HepG2 (cell line): Measurements from ENCODE around the gene TRMU. TPM values are rescaled to one million over a fixed set of nuclear protein-coding genes. Genes with fewer than 3 reads are reported as not detected.

Experiments used
- CENPBD1 ChIP-seq: sonication (generic); formaldehyde crosslinking; IDR thresholded peaks from 2 replicates; pipeline ENCODE4 v1.8.0; 2022; ENCODE audit warnings: missing genetic modification reagents, low read depth, mild to moderate bottlenecking, borderline replicate concordance
- DBP ChIP-seq: sonication (generic); formaldehyde crosslinking; IDR thresholded peaks from 2 replicates; pipeline ENCODE4 v1.4.0; 2020; ENCODE audit warnings: missing genetic modification reagents; ENCODE audit errors: not compliant biosample characterization
- FOSL1 ChIP-seq: sonication (generic); formaldehyde crosslinking; IDR thresholded peaks from 2 replicates; pipeline ENCODE4 v1.9.0; 2021; ENCODE audit warnings: missing genetic modification reagents, borderline replicate concordance
- FOXC1 ChIP-seq: sonication (generic); formaldehyde crosslinking; IDR thresholded peaks from 2 replicates; pipeline ENCODE4 v1.8.0; 2022; ENCODE audit warnings: mild to moderate bottlenecking, missing genetic modification reagents, borderline replicate concordance
- IKZF1 ChIP-seq: fragments of 450-650 bp; IDR thresholded peaks from 2 replicates; pipeline ENCODE4 v1.7.1; 2016
- IRX3 ChIP-seq: sonication (generic); formaldehyde crosslinking; IDR thresholded peaks from 2 replicates; pipeline ENCODE4 v1.8.1; 2023; ENCODE audit warnings: mild to moderate bottlenecking, low read depth, missing genetic modification reagents, borderline replicate concordance
- KAT8 ChIP-seq: IDR thresholded peaks from 2 replicates; pipeline ENCODE4 v1.6.1; 2016; ENCODE audit warnings: missing genetic modification reagents, missing compliant biosample characterization
- KLF12 ChIP-seq: sonication (generic); formaldehyde crosslinking; IDR thresholded peaks from 2 replicates; pipeline ENCODE4 v1.4.0; 2020; ENCODE audit warnings: missing genetic modification reagents, borderline replicate concordance
- NFIC ChIP-seq: IDR thresholded peaks from 2 replicates; pipeline ENCODE4 v1.6.1; 2012; ENCODE audit warnings: mild to moderate bottlenecking, low read length, inconsistent platforms
- RORA ChIP-seq: sonication (generic); formaldehyde crosslinking; IDR thresholded peaks from 2 replicates; pipeline ENCODE4 v1.5.0; 2020; ENCODE audit warnings: mild to moderate bottlenecking, missing genetic modification reagents, moderate library complexity
- SUZ12 ChIP-seq: fragments of 150-350 bp; IDR thresholded peaks from 2 replicates; pipeline ENCODE4 v1.6.1; 2014; ENCODE audit warnings: low read depth, low read length
- TIGD3 ChIP-seq: sonication (generic); formaldehyde crosslinking; IDR thresholded peaks from 2 replicates; pipeline ENCODE4 v1.5.1; 2020; ENCODE audit warnings: mild to moderate bottlenecking, missing genetic modification reagents, borderline replicate concordance
- TP53 ChIP-seq: sonication (generic); formaldehyde crosslinking; conservative IDR thresholded peaks from 2 replicates; pipeline ENCODE4 v1.4.0; 2020; ENCODE audit warnings: missing genetic modification reagents
- WIZ ChIP-seq: sonication (generic); formaldehyde crosslinking; IDR thresholded peaks from 2 replicates; pipeline ENCODE4 v1.5.1; 2020; ENCODE audit warnings: mild to moderate bottlenecking, missing genetic modification reagents
- ZBTB14 ChIP-seq: sonication (generic); formaldehyde crosslinking; IDR thresholded peaks from 2 replicates; pipeline ENCODE4 v1.4.0; 2020; ENCODE audit warnings: missing genetic modification reagents
- ZBTB39 ChIP-seq: sonication (generic); formaldehyde crosslinking; IDR thresholded peaks from 2 replicates; pipeline ENCODE4 v1.5.0; 2020; ENCODE audit warnings: missing genetic modification reagents
- ZBTB46 ChIP-seq: sonication (generic); formaldehyde crosslinking; IDR thresholded peaks from 2 replicates; pipeline ENCODE4 v1.4.0; 2020; ENCODE audit warnings: mild to moderate bottlenecking, missing genetic modification reagents, borderline replicate concordance
- ZNF225 ChIP-seq: sonication (generic); formaldehyde crosslinking; IDR thresholded peaks from 2 replicates; pipeline ENCODE4 v1.4.0; 2020; ENCODE audit warnings: mild to moderate bottlenecking, missing genetic modification reagents
- ZNF775 ChIP-seq: sonication (generic); formaldehyde crosslinking; IDR thresholded peaks from 2 replicates; pipeline ENCODE4 v1.4.0; 2020; ENCODE audit warnings: missing genetic modification reagents, mild to moderate bottlenecking, moderate library complexity, borderline replicate concordance
- ZNF781 ChIP-seq: sonication (generic); formaldehyde crosslinking; IDR thresholded peaks from 2 replicates; pipeline ENCODE4 v1.5.1; 2020; ENCODE audit warnings: borderline replicate concordance, mild to moderate bottlenecking, missing genetic modification reagents; ENCODE audit errors: not compliant biosample characterization
- ZNF782 ChIP-seq: sonication (generic); formaldehyde crosslinking; IDR thresholded peaks from 2 replicates; pipeline ENCODE4 v1.4.0; 2020; ENCODE audit warnings: missing genetic modification reagents, mild to moderate bottlenecking, borderline replicate concordance
- polyA plus RNA-seq, 8 experiments: library from polyadenylated mRNA; depleted of rRNA in 3 of 8; stranded (reverse) in 7 of 8; unstranded in 1 of 8; fragments of >200 nt; fragmentation: Illumina TruSeq in 4 of 8; extraction: Trizol in 4 of 8; gene quantifications; 2 replicates each; pipeline versions ENCODE4 v1.2.1 to v1.2.3, GENCODE V29; 2011 to 2016; ENCODE audit warnings: low read depth in 4 of 8, missing spikeins in 1 of 8, mixed read lengths in 1 of 8; ENCODE audit not compliant: insufficient read depth in 1 of 8
- total RNA-seq, 5 experiments: library from RNA; depleted of rRNA; stranded (reverse); fragments of >200 nt; fragmentation: Illumina TruSeq; extraction: Trizol; gene quantifications; 2 replicates each; pipeline ENCODE4 v1.2.3, GENCODE V29; 2016; ENCODE audit warnings: low read depth in 1 of 5

TRMU gene
- total and polyA plus RNA-seq, 2 of the 13 experiments (the other 11 are each of a cell fraction or from before 2014, with no cell fraction given): 31.0 to 50.2 TPM

GRCh38 chr22:46335201-46336118, at the start of gene TRMU (continued):
- no peak for TF ChIP-seq ZNF775 (CRISPR knock-in tag)
- TF ChIP-seq FOSL1 (CRISPR knock-in tag): no peak
- TF ChIP-seq DBP: peak; percentile 87
- no peak for TF ChIP-seq IRX3 (CRISPR knock-in tag)
- 0 out of 2 replicates have a peak, but pooled peaks have one; percentile 60 for TF ChIP-seq KLF12 (CRISPR knock-in tag)
- no peak for TF ChIP-seq FOXC1 (CRISPR knock-in tag)
- TF ChIP-seq ZBTB14: 0 out of 2 replicates have a peak, but pooled peaks have one; percentile 47
- TF ChIP-seq WIZ (CRISPR knock-in tag): no peak
- no peak for TF ChIP-seq ZBTB39
- no peak for TF ChIP-seq IKZF1
- TF ChIP-seq KAT8 (CRISPR knock-in tag): peak; percentile 98
- no peak for TF ChIP-seq TIGD3 (CRISPR knock-in tag)
- TF ChIP-seq ZNF225 (CRISPR knock-in tag): no peak
- TF ChIP-seq RORA (CRISPR knock-in tag): no peak
- peak; percentile 84 for TF ChIP-seq TP53 (CRISPR knock-in tag)
- no peak for TF ChIP-seq ZBTB46
- TF ChIP-seq ZNF781 (CRISPR knock-in tag): no peak
- no peak for TF ChIP-seq NFIC
- TF ChIP-seq ZNF782 (CRISPR knock-in tag): no peak; the same call in 1 of the 2 replicates
- TF ChIP-seq SUZ12: no peak
- TF ChIP-seq CENPBD1 (CRISPR knock-in tag): no peak; the same call in 1 of the 2 replicates
